HG02870 (cell line): ENCODE results near the gene HELQ.
"Not testable (repeated sequence)": the region's sequence is repeated elsewhere in the genome, so short reads cannot be mapped to it uniquely, and the experiment has no call there.

ENCODE experiments used
- ATAC-seq: cut with Tn5 transposase; IDR thresholded peaks from one replicate; pipeline ENCODE4 v1.9.1; 2021; ENCODE audit warnings: mild to moderate bottlenecking, moderate library complexity; ENCODE audit not compliant: unreplicated experiment

The HELQ gene

GRCh38 chr4:83436680-83437079 is 18.9 kb downstream of the HELQ start:
- no peak for ATAC-seq

DNA sequence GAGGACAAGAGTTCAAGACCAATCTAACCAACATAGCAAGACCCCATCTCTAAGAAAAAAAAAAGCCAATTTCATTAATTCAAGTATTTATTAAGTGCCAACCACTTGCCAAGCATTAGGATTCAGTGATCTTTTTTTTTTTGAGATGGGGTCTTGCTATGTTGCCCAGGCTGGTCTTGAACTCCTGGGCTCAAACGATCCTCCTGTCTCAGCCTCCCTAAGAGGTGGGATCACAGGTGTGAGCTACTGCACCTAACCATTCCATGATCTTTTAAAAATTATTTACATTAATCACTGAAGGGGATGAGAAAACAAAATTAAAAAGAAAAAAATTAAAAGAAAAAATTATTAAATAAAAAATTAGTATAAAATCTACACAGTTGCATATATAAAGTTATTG is 24.4 kb downstream of the HELQ start:
- ATAC-seq: no peak

DNA sequence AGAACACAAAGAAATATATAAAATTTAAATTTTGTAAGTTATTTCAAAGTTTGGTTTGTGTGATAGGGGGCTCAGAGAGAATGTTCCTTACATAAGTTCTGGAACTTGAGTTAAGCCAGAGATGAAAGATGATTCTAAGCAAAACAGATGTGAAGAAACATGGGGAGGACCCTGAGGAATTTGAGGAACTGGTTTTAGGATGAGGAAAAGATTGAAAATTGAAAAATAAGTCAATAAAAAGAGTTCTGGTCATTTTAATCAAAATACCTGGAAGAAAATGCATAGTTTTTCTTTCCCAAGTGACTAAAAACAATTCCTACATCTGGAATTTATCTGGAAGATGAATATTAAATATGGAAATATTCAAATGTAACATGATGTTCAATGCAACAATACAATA is 37.4 kb downstream of the HELQ start:
- no peak for ATAC-seq

DNA sequence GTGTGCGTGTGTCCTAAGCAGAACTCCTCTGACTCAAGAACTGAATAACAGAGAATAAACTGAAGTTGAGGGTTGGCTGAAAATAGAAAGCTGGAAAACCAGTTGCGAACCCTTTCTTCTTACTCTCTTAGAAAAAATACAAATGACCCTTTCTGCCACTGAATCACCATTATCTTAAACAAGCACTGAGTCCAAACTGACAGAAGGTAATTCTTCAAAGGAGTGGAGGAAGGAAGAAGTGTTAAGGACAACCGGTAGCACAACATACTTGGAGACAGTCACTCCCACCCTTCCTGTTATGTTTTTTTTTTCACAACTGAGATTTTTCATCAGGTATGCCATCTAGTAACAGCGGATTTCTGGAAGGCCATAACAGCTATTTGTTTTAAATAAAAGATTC is 38.1 kb downstream of the HELQ start:
- no peak for ATAC-seq

GRCh38 chr4:83413676-83414075 is 41.9 kb downstream of the HELQ start:
- ATAC-seq: no peak

DNA sequence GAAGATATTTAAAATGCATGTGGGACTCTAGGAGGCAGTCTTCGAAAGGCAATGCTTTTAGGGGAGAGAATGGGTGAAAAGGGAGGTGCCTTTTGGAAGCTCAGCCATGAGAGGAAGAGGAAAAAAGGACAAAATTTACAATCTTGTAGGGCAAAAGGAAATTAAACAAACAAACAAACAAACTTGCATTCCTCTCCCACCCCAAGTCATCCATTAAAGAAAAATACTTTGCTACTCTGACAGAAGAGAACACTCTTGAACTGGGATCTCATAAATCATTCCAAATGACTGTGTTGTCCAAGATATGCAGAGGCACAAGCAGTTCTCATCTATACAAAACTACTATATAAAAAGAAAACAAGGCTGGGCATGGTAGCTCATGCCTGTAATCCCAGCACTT is 46.7 kb downstream of the HELQ start:
- ATAC-seq: no peak

DNA sequence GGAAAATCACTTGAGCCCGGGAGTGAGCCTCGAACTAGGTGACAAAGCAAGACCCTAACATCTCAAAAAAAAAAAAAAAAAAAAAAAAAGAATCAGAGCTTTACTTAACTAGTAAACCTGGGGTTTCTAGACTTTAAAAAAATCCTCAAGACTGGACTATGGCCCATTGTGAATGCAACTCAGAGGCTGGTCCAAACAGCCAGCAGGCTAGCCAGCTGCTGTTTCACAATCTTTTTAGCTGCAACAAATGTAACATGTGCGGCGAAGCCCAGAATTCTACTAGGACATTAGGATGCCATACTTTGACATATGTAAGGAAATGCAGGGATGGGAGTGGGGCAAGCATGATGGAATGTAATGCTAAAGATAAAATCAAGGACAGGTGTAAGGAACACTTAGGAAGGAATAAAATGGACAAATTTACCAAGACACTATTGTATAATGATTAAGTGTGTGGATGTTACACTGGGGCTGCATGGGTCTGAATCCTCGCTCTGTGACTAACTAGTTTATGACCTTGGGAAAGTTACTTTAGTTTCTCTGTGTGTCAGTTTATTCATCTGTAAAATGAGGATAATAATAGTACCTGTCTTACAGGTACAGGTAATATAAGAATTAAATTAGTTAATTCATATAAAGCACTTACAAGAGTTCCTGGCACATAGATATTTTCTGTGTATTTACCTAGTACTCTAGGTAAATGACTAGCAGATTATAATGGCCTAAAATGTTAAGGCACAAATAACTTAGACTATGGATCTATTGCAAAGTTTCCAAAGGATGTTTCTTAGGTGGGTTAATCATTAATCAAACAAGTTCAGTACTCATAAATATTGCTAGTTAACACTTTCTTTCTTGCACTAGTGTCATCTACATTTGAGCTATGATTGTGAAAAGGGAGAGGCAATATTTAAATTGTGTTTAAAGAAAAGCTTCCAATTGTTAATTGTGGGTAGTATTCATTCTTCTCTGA is 49.5 kb downstream of the HELQ start:
- ATAC-seq: no peak

- not testable (repeated sequence) for ATAC-seq
Measured at GRCh38 chr4:83398158-83398557, 57.5 kb downstream of the HELQ start.

- no peak for ATAC-seq
Measured at GRCh38 chr4:83393908-83394307, 61.7 kb downstream of the HELQ start.

DNA sequence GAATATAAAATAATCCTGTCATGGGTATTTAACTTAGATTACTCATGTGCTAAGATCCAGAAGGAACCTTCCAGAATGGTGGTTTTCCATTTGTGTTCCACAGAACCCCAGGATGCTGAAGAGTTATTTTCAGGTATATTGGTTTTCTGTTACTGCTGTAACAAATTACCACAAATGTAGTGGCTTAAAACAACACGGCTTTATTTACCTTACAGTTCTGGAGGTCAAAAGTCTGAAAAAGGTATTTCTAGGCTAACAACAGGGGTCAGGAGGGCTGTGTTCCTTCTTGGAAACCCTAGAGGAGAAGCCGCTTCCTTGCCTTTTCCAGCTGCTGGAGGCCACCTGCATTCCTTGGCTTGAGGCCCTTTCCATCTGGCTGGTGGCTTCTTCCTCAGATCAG is 63.1 kb downstream of the HELQ start:
- ATAC-seq: no peak

GRCh38 chr4:83390944-83391343 is 64.7 kb downstream of the HELQ start:
- ATAC-seq: no peak

- no peak for ATAC-seq
Measured at GRCh38 chr4:83389756-83390505, 65.7 kb downstream of the HELQ start.

GRCh38 chr4:83389037-83389720 is 66.4 kb downstream of the HELQ start:
- ATAC-seq: no peak

GRCh38 chr4:83388313-83388676 is 67.3 kb downstream of the HELQ start:
- ATAC-seq: no peak

DNA sequence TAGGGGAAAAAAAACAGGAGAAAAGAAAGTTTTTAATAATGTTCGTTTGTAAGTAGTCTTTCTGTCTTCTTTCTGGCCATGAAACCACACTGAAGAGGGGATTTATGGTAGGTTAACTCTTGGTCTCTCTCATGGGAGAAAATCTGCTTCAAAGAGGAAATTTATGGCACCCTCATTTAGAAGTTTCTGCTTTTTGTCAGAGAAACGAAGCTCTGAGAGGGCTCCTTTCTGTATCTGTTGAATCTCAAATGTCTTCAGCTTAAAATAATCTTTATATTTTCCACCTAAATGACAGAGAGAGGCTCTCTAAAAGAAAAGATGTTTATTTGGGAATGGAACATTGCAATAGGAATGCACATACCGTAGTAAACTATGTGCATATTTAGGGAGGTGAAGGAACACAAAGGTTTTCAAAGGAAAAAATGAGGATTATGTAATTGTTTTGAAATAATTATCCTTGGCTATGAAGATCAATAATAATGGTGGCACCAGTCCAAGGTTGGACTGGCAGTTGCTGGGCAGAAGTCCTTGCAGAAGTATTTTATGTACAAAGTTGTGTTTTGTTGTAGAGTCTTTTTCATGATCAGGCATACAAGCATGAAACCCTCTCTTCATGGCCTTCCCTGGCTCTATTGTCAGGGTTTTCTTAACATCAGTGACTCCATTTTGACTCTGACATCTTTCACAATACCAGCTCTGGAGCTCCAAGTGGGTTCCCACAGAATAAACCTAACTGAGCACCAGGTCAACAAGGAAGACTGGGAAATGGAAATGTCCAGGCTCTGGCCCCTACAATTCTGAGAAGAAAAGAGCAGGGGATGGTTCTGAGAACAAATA is 67.9 kb downstream of the HELQ start:
- ATAC-seq: no peak

DNA sequence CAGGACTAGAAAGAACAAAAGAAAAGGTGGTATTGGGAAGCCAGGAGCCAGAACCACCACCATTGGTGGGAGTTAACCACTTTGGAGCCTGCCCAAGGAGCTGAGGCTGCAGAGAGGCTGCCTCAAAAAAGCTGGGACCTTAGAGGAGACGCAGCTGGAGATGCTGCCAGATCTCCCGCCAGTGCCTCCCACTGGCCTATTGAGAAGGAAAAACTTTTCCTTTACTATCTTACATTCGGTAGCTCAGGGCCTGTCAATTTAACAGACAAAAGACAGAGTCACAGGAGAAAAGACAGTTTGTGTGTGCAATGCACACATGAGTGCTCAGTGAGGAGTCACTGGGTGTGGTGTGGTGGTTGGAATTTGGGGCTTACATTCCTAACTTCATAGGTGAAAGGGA is 68.6 kb downstream of the HELQ start:
- no peak for ATAC-seq

DNA sequence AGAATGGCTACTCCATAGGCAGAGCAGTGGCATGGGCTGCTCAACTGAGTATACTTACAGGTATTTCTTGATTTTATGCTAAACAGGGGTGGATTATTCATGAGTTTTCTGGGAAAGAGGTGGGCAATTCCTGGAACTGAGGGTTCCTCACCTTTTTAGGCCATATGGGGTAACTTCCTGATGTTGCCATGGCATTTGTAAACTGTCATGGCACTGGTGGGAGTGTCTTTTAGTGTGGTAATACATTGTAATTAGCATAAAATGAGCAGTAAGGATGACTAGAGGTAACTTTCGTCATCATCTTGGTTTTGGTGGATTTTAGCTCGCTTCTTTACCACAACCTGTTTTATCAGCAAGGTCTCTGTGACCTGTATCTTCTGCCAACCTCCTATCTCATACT is 72.8 kb downstream of the HELQ start:
- ATAC-seq: no peak

DNA sequence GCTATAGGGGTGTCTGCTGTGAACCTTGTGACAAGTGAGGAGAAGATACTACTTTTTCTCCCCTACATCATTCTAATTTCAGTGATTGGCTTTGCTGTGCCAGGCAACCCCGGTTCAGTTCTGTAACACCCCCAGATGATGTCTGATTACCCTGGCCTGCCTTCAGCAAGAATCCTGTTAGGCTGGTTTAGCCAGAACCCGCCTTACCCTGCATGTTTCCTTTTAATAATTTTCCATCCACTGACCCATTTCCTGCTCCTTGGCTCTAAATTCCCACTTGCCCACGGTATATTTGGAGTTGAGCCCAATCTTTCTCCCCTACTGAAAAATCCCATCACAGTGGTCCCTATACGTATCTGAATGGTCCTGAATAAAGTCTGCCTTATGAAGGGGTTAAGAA is 74.5 kb downstream of the HELQ start:
- ATAC-seq: no peak

- ATAC-seq: no peak
Measured at GRCh38 chr4:83378419-83378818, 77.2 kb downstream of the HELQ start.

GRCh38 chr4:83372931-83373330 is 82.7 kb downstream of the HELQ start:
- no peak for ATAC-seq

DNA sequence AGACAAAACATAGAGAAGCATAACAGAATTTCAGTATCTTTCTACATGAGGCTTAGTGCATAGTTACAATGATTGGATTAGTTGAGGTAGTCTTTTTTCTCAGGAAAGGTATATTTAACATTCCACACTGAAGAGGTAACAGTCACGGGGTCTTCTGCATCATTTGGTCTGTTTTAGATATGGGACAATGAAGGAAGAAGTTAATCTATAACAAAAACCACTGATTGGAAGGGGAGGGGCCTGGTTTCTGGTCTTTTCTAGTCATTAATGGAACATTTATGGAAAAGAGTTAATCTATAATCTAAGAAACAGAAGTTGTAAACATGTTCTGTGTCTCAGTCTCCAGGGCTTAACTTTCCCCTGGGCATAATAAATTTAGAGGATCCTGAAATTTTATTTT is 83.7 kb downstream of the HELQ start:
- ATAC-seq: no peak
